Nephron progenitor cell (in vitro differentiated cells): Measurements from ENCODE around the gene GRIK3.

ENCODE experiments used
- DNase-seq: peaks from one replicate; pipeline ENCODE4 v3.0.0; 2021
- H3K27ac Mint-ChIP-seq: 2 replicates; pipeline ENCODE4 v1.8.0; 2021; ENCODE audit warnings: mild to moderate bottlenecking, moderate library complexity, mixed read lengths
- H3K27me3 Mint-ChIP-seq: 2 replicates; pipeline ENCODE4 v1.8.0; 2021; ENCODE audit warnings: mild to moderate bottlenecking, low read depth, mixed read lengths; ENCODE audit not compliant: poor library complexity
- H3K36me3 Mint-ChIP-seq: 2 replicates; pipeline ENCODE4 v1.8.0; 2021; ENCODE audit warnings: low read depth, mixed read lengths
- H3K4me1 Mint-ChIP-seq: 2 replicates; pipeline ENCODE4 v1.8.0; 2021; ENCODE audit warnings: mixed read lengths
- H3K4me3 Mint-ChIP-seq: 2 replicates; pipeline ENCODE4 v1.8.0; 2021; ENCODE audit warnings: mild to moderate bottlenecking, moderate library complexity, mixed read lengths
- H3K9me3 Mint-ChIP-seq: 2 replicates; pipeline ENCODE4 v1.8.0; 2021; ENCODE audit warnings: mild to moderate bottlenecking, moderate library complexity, mixed read lengths
- TF ChIP-seq, protein P1 (sequence below): fragments of 200-600 bp; sonication (generic); IDR thresholded peaks from 2 replicates; pipeline ENCODE4 v1.5.0; 2021; ENCODE audit warnings: antibody characterized with exemption

Gene GRIK3

DNA sequence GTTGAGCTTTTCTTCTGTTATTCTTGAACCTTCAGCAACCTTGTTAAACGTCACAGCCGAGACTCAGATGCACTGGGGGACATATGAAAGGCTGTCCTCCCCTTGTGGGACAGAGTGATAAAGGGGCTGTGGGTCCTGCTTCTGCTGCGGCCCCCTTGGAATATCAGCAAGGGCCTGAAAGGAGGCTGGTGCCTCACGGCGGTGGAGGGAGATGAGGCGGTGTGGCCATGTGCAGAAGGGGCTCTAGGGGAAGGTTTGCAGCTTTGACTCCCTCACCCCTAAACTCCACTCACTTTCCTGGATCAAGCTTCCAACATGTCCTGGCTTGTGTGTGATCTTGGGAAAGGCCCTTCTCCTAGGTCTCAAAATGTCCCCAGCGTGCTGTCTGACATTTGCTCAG lies 280.9 kb downstream of the GRIK3 start:
- no peaks in the 10 kb centered on the region for H3K9me3 Mint-ChIP-seq
- H3K4me1 Mint-ChIP-seq, result peaks cover 5% of the 10 kb centered on the region
- H3K27me3 Mint-ChIP-seq, result peaks cover 15% of the 10 kb centered on the region
- no peak for DNase-seq
- H3K36me3 Mint-ChIP-seq, result no peaks in the 10 kb centered on the region
- TF ChIP-seq, protein P1, sequence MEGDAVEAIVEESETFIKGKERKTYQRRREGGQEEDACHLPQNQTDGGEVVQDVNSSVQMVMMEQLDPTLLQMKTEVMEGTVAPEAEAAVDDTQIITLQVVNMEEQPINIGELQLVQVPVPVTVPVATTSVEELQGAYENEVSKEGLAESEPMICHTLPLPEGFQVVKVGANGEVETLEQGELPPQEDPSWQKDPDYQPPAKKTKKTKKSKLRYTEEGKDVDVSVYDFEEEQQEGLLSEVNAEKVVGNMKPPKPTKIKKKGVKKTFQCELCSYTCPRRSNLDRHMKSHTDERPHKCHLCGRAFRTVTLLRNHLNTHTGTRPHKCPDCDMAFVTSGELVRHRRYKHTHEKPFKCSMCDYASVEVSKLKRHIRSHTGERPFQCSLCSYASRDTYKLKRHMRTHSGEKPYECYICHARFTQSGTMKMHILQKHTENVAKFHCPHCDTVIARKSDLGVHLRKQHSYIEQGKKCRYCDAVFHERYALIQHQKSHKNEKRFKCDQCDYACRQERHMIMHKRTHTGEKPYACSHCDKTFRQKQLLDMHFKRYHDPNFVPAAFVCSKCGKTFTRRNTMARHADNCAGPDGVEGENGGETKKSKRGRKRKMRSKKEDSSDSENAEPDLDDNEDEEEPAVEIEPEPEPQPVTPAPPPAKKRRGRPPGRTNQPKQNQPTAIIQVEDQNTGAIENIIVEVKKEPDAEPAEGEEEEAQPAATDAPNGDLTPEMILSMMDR, result no peak
- no peak overlapping the region for H3K4me3 Mint-ChIP-seq
- no peak overlapping the region for H3K27ac Mint-ChIP-seq

DNA sequence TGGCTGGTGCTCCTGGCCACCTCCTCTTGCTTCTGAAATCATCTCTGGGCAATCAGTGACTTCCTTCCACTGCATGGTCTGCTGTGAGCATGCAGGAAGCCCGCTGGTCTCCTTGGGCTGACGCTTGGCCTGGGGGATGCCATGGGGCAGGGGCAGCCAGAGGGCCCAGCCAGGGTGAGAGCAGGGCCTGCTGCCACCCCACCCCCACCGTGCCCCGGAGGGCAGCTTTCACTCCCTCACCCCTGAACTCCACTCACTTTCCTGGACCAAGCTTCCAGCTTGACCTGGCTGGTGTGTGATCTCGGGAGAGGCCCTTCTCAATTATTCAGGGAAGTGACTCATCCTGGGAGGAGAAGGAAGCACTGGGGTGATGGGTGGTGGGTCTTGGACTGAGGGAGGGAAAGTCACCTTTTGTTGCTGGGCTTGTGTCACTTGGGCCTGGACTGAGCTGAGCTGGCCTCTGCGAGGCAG lies 281.4 kb downstream of the GRIK3 start:
- Mint-ChIP-seq H3K27ac (no peak overlapping the region), H3K27me3 (peaks cover 15% of the 10 kb centered on the region), H3K9me3 (peaks cover 2% of the 10 kb centered on the region), H3K4me3 (no peak overlapping the region), H3K36me3 (no peaks in the 10 kb centered on the region), H3K4me1 (peaks cover 5% of the 10 kb centered on the region)
- TF ChIP-seq, protein P1, result no peak
- no peak for DNase-seq

DNA sequence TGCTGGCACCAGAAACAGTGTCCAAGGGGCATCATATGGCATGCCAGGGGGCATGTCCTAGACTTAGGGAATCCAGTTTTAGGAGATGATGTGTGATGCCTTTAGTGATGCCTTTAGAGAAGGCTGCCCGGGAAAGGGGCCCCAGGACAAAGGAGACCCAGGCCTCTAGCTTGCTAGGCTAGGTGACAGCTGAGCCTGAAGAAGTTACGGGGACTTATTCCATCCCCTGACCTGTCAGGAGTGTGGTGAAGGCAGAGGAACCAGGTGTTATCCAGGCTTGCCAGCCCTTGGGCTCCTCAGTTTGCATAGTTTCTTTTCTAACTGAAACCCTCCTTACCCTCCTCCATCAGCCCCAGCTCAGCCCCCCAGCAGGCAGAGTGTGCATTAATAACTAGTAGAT lies 281.9 kb downstream of the GRIK3 start:
- Mint-ChIP-seq H3K27me3 (peaks cover 15% of the 10 kb centered on the region), H3K27ac (no peak overlapping the region), H3K4me1 (peaks cover 5% of the 10 kb centered on the region), H3K9me3 (peaks cover 6% of the 10 kb centered on the region), H3K36me3 (no peaks in the 10 kb centered on the region), H3K4me3 (no peak overlapping the region)
- TF ChIP-seq, protein P1, result no peak
- no peak for DNase-seq

DNA sequence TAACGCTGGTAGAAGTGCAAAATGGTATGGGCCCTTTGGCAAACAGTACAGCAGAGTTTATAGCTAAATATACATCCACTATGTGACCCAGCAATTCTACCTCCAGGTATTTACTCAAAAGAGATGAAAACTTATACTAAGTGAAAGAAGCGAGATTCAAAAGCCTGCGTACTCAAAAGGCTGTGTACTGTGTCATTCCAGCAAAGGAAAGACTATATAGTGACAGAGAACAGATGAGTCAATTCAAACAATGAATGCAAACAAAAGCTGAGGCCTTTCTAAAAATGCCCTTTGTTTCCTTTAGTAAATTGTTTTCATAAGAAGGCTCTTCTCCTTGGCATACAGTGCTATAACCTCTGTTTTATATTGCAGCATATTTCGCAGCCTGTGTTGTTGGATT lies 282.8 kb downstream of the GRIK3 start:
- Mint-ChIP-seq H3K36me3 (no peaks in the 10 kb centered on the region), H3K27me3 (peaks cover 9% of the 10 kb centered on the region), H3K4me3 (no peak overlapping the region), H3K4me1 (peaks cover 5% of the 10 kb centered on the region), H3K9me3 (peaks cover 9% of the 10 kb centered on the region), H3K27ac (no peak overlapping the region)
- TF ChIP-seq, protein P1, result no peak
- DNase-seq, result no peak

DNA sequence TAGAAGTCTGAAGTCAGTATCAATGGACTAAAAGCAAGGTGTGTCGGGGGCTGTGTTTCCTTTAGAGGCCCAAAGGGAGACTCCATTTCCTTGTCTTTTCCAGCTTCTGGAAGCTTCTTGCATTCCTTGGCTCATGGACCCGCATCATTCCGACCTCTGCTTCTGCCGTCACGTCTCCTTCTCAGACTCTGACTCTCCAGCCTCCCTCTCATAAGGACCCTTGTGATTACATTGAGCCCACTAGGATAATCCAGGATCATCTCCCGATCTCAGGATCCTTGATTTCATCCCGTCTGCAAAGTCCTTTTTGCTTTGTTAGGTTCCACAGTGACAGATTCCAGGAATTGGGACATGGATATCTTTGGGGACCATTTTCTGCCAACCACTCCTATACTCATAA lies 285.8 kb downstream of the GRIK3 start:
- no peak for DNase-seq
- H3K27me3 Mint-ChIP-seq, result peaks cover 4% of the 10 kb centered on the region
- TF ChIP-seq, protein P1, result no peak
- no peak overlapping the region for H3K27ac Mint-ChIP-seq
- peaks cover 9% of the 10 kb centered on the region for H3K9me3 Mint-ChIP-seq
- H3K4me3 Mint-ChIP-seq, result no peak overlapping the region
- peaks cover 5% of the 10 kb centered on the region for H3K4me1 Mint-ChIP-seq
- H3K36me3 Mint-ChIP-seq, result no peaks in the 10 kb centered on the region
